Measurements from ENCODE around the gene FHIP1B.

The FHIP1B gene

GRCh38 chr11:6240139-6240538, 5.7 kb upstream of the FHIP1B start:
- DNase-seq (no peak), ATAC-seq (ENCODE audit: insufficient read depth, low read depth) (no peak)
- H3K36me3 ChIP-seq (ENCODE audit: insufficient read depth, low read length), result no peaks in the 10 kb centered on the region
- no peak for TF ChIP-seq EZH2 (IDR thresholded peaks at IDR 0.05; ENCODE audit: borderline replicate concordance, low read depth, low read length, severe bottlenecking)
- TF ChIP-seq, protein P1, sequence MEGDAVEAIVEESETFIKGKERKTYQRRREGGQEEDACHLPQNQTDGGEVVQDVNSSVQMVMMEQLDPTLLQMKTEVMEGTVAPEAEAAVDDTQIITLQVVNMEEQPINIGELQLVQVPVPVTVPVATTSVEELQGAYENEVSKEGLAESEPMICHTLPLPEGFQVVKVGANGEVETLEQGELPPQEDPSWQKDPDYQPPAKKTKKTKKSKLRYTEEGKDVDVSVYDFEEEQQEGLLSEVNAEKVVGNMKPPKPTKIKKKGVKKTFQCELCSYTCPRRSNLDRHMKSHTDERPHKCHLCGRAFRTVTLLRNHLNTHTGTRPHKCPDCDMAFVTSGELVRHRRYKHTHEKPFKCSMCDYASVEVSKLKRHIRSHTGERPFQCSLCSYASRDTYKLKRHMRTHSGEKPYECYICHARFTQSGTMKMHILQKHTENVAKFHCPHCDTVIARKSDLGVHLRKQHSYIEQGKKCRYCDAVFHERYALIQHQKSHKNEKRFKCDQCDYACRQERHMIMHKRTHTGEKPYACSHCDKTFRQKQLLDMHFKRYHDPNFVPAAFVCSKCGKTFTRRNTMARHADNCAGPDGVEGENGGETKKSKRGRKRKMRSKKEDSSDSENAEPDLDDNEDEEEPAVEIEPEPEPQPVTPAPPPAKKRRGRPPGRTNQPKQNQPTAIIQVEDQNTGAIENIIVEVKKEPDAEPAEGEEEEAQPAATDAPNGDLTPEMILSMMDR (IDR thresholded peaks at IDR 0.05; ENCODE audit: borderline replicate concordance, extremely low read depth, low read length, poor library complexity, severe bottlenecking), result no peak
- H2AFZ ChIP-seq (ENCODE audit: low read depth, low read length), result no peak overlapping the region
- no peak overlapping the region for H3K27ac ChIP-seq (ENCODE audit: low read length)
- peaks cover 4% of the 10 kb centered on the region for H3K27me3 ChIP-seq (ENCODE audit: insufficient read depth, low read length, poor library complexity)
- no peaks in the 10 kb centered on the region for H3K9me3 ChIP-seq (ENCODE audit: insufficient read depth, low read length, severe bottlenecking)
- H3K4me2 ChIP-seq (ENCODE audit: insufficient read depth, low read length), result no peak overlapping the region
- H3K9ac ChIP-seq (ENCODE audit: low read depth, low read length), result no peak overlapping the region
- H4K20me1 ChIP-seq (ENCODE audit: insufficient read depth, low read length), result no peaks in the 10 kb centered on the region
- no peaks in the 10 kb centered on the region for H3K79me2 ChIP-seq (ENCODE audit: insufficient read depth, low read length)
- peaks cover 5% of the 10 kb centered on the region for H3K4me1 ChIP-seq (ENCODE audit: insufficient read depth, low read length)
- no peak overlapping the region for H3K4me3 ChIP-seq (ENCODE audit: low read depth in 1 of 2, low read length in 2 of 2)

GRCh38 chr11:6238902-6239301, 4.5 kb upstream of the FHIP1B start, which contains the start of gene CNGA4:
CNGA4 (plus strand) TSS chr11:6239089; CDS start chr11:6239207, 118 bp downstream.
- Histone ChIP-seq H3K4me3 (ENCODE audit: low read depth in 1 of 2, low read length in 2 of 2) (no peak within 1 kb of the TSS), H3K4me1 (ENCODE audit: insufficient read depth, low read length) (peaks cover 8% of the 10 kb centered on the region), H4K20me1 (ENCODE audit: insufficient read depth, low read length) (0 out of 2 replicates have a peak, but pooled peaks cover 1% of the 10 kb centered on the region), H3K36me3 (ENCODE audit: insufficient read depth, low read length) (no peaks in the 10 kb centered on the region; the same call in 1 of the 2 replicates), H2AFZ (ENCODE audit: low read depth, low read length) (no peak within 1 kb of the TSS), H3K4me2 (ENCODE audit: insufficient read depth, low read length) (no peak within 1 kb of the TSS), H3K9ac (ENCODE audit: low read depth, low read length) (no peak within 1 kb of the TSS), H3K27ac (ENCODE audit: low read length) (no peak within 1 kb of the TSS), H3K9me3 (ENCODE audit: insufficient read depth, low read length, severe bottlenecking) (no peaks in the 10 kb centered on the region), H3K27me3 (ENCODE audit: insufficient read depth, low read length, poor library complexity) (peaks cover 4% of the 10 kb centered on the region), H3K79me2 (ENCODE audit: insufficient read depth, low read length) (peaks cover 5% of the 10 kb centered on the region)
- ATAC-seq (ENCODE audit: insufficient read depth, low read depth), result no peak
- no peak for DNase-seq
- TF ChIP-seq, protein P1 (IDR thresholded peaks at IDR 0.05; ENCODE audit: borderline replicate concordance, extremely low read depth, low read length, poor library complexity, severe bottlenecking), result no peak
- TF ChIP-seq EZH2 (IDR thresholded peaks at IDR 0.05; ENCODE audit: borderline replicate concordance, low read depth, low read length, severe bottlenecking), result no peak

DNA sequence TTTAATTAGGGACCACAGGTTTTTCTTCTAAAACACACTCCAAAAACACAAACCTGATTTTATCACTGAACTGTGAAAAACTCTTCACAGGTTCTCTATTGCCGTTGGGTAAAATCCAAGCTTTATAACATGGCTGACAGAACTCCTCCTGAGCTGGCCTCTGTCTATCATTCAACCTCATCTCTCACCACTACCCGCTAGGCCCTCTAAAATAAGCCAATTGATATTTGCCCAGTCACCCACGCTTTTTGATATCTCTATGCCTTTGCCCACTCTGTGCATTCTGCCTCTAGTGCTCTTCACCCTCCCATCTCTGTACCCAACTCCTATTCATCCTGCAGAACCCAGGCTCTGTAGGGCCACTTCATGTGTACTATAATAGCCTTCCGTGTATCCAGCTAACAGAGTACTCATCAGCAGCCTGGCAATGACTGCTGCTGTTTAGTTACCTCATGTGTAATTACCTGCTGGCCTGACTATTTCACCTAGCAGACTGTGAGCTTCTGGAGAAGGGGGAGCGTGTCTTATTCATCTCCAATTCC, 3.4 kb upstream of the FHIP1B start:
- Histone ChIP-seq H3K4me3 (ENCODE audit: low read depth in 1 of 2, low read length in 2 of 2) (no peak overlapping the region), H2AFZ (ENCODE audit: low read depth, low read length) (no peak overlapping the region), H3K79me2 (ENCODE audit: insufficient read depth, low read length) (peaks cover 16% of the 10 kb centered on the region), H3K9ac (ENCODE audit: low read depth, low read length) (no peak overlapping the region), H4K20me1 (ENCODE audit: insufficient read depth, low read length) (peaks cover 9% of the 10 kb centered on the region; the same call in 1 of the 2 replicates), H3K36me3 (ENCODE audit: insufficient read depth, low read length) (no peaks in the 10 kb centered on the region; the same call in 1 of the 2 replicates), H3K9me3 (ENCODE audit: insufficient read depth, low read length, severe bottlenecking) (no peaks in the 10 kb centered on the region), H3K27ac (ENCODE audit: low read length) (no peak overlapping the region), H3K4me1 (ENCODE audit: insufficient read depth, low read length) (peaks cover 19% of the 10 kb centered on the region), H3K27me3 (ENCODE audit: insufficient read depth, low read length, poor library complexity) (peaks cover 4% of the 10 kb centered on the region), H3K4me2 (ENCODE audit: insufficient read depth, low read length) (no peak overlapping the region)
- ATAC-seq (ENCODE audit: insufficient read depth, low read depth) (no peak), DNase-seq (no peak)
- no peak for TF ChIP-seq EZH2 (IDR thresholded peaks at IDR 0.05; ENCODE audit: borderline replicate concordance, low read depth, low read length, severe bottlenecking)
- TF ChIP-seq, protein P1 (IDR thresholded peaks at IDR 0.05; ENCODE audit: borderline replicate concordance, extremely low read depth, low read length, poor library complexity, severe bottlenecking), result no peak

All from DND-41 (cell line).